HepG2 (cell line): ENCODE results near the gene NLRX1. TPM values are rescaled to one million over a fixed set of nuclear protein-coding genes. Genes with fewer than 3 reads are reported as not detected.

Source experiments
- CEBPB ChIP-seq: IDR thresholded peaks from 2 replicates; pipeline ENCODE4 v1.6.1; 2011; ENCODE audit warnings: low read depth, low read length, improper control_type of control experiment, borderline replicate concordance
- CREB1 ChIP-seq, 2 experiments: fragments of 450-650 bp in 1 of 2; IDR thresholded peaks; 2 replicates each; pipeline ENCODE4 v1.6.1; 2016 to 2017; ENCODE audit warnings: control low read depth in 1 of 2, mild to moderate bottlenecking in 1 of 2, missing compliant biosample characterization in 1 of 2, missing genetic modification characterization in 1 of 2
- ELF3 ChIP-seq: IDR thresholded peaks from 2 replicates; pipeline ENCODE4 v1.6.1; 2016; ENCODE audit warnings: missing genetic modification reagents, missing compliant biosample characterization
- FIP1L1 ChIP-seq: fragments of 200-400 bp; formaldehyde crosslinking; IDR thresholded peaks from 2 replicates; pipeline ENCODE4 v1.6.1; 2018; ENCODE audit warnings: low read depth, mild to moderate bottlenecking, low read length, moderate library complexity, borderline replicate concordance; ENCODE audit not compliant: insufficient read depth
- GATAD2A ChIP-seq: IDR thresholded peaks from 2 replicates; pipeline ENCODE4 v1.6.1; 2016
- GFI1 ChIP-seq: sonication (generic); formaldehyde crosslinking; IDR thresholded peaks from 2 replicates; pipeline ENCODE4 v1.5.0; 2020; ENCODE audit warnings: missing genetic modification reagents, mild to moderate bottlenecking, borderline replicate concordance
- HOMEZ ChIP-seq: IDR thresholded peaks from 2 replicates; pipeline ENCODE4 v1.6.1; 2016; ENCODE audit warnings: low read depth
- KLF16 ChIP-seq, 2 experiments: sonication (generic) in 1 of 2; formaldehyde crosslinking in 1 of 2; IDR thresholded peaks; 2 replicates each; pipeline versions ENCODE4 v1.6.1 to v1.8.0; 2016 to 2023; ENCODE audit warnings: missing genetic modification reagents in 2 of 2, missing compliant biosample characterization in 1 of 2
- MAF1 ChIP-seq: sonication (generic); formaldehyde crosslinking; IDR thresholded peaks from 2 replicates; pipeline ENCODE4 v1.5.0; 2020; ENCODE audit warnings: missing genetic modification reagents, borderline replicate concordance
- MEIS2 ChIP-seq: sonication (generic); formaldehyde crosslinking; IDR thresholded peaks from 2 replicates; pipeline ENCODE4 v1.9.0; 2021; ENCODE audit warnings: mild to moderate bottlenecking, missing genetic modification reagents
- NAIF1 ChIP-seq: sonication (generic); formaldehyde crosslinking; IDR thresholded peaks from 2 replicates; pipeline ENCODE4 v1.5.0; 2020; ENCODE audit warnings: mild to moderate bottlenecking, missing genetic modification reagents, borderline replicate concordance
- PREB ChIP-seq: sonication (generic); formaldehyde crosslinking; IDR thresholded peaks from 2 replicates; pipeline ENCODE4 v1.4.0; 2020; ENCODE audit warnings: missing genetic modification reagents
- RCOR2 ChIP-seq: IDR thresholded peaks from 2 replicates; pipeline ENCODE4 v1.6.1; 2016; ENCODE audit warnings: missing biosample characterization, missing genetic modification reagents
- SMAD9 ChIP-seq: sonication (generic); formaldehyde crosslinking; IDR thresholded peaks from 2 replicates; pipeline ENCODE4 v1.5.1; 2020; ENCODE audit warnings: mild to moderate bottlenecking, missing genetic modification reagents
- SOX13 ChIP-seq, 3 experiments: fragments of 450-650 bp in 1 of 3; sonication (generic) in 1 of 3; formaldehyde crosslinking in 1 of 3; IDR thresholded peaks in 2 of 3; conservative IDR thresholded peaks in 1 of 3; 2 replicates each; pipeline versions ENCODE4 v1.5.0 to v1.6.1; 2016 to 2020; ENCODE audit warnings: antibody characterized with exemption in 1 of 3, mild to moderate bottlenecking in 1 of 3, missing compliant biosample characterization in 1 of 3, missing genetic modification reagents in 1 of 3, moderate library complexity in 1 of 3
- THAP11 ChIP-seq: IDR thresholded peaks from 2 replicates; pipeline ENCODE4 v1.6.1; 2016; ENCODE audit warnings: missing biosample characterization, missing genetic modification reagents
- TOE1 ChIP-seq: sonication (generic); formaldehyde crosslinking; IDR thresholded peaks from 2 replicates; pipeline ENCODE4 v1.4.0; 2020; ENCODE audit warnings: mild to moderate bottlenecking, missing genetic modification reagents
- U2AF1 ChIP-seq: fragments of 200-400 bp; formaldehyde crosslinking; optimal IDR thresholded peaks from 2 replicates; pipeline ENCODE3; 2017; ENCODE audit warnings: mild to moderate bottlenecking, low read depth, low read length
- ZBTB10 ChIP-seq: sonication (generic); formaldehyde crosslinking; IDR thresholded peaks from 2 replicates; pipeline ENCODE4 v1.4.0; 2020; ENCODE audit warnings: missing genetic modification reagents, borderline replicate concordance
- ZNF337 ChIP-seq: sonication (generic); formaldehyde crosslinking; IDR thresholded peaks from 2 replicates; pipeline ENCODE4 v1.5.1; 2020; ENCODE audit warnings: missing genetic modification reagents, low read depth, mild to moderate bottlenecking, borderline replicate concordance
- ZNF776 ChIP-seq: sonication (generic); formaldehyde crosslinking; IDR thresholded peaks from 2 replicates; pipeline ENCODE4 v1.4.0; 2020; ENCODE audit warnings: mild to moderate bottlenecking, missing genetic modification reagents
- polyA plus RNA-seq, 8 experiments: library from polyadenylated mRNA; depleted of rRNA in 3 of 8; stranded (reverse) in 7 of 8; unstranded in 1 of 8; fragments of >200 nt; fragmentation: Illumina TruSeq in 4 of 8; extraction: Trizol in 4 of 8; gene quantifications; 2 replicates each; pipeline versions ENCODE4 v1.2.1 to v1.2.3, GENCODE V29; 2011 to 2016; ENCODE audit warnings: low read depth in 4 of 8, missing spikeins in 1 of 8, mixed read lengths in 1 of 8; ENCODE audit not compliant: insufficient read depth in 1 of 8
- total RNA-seq, 5 experiments: library from RNA; depleted of rRNA; stranded (reverse); fragments of >200 nt; fragmentation: Illumina TruSeq; extraction: Trizol; gene quantifications; 2 replicates each; pipeline ENCODE4 v1.2.3, GENCODE V29; 2016; ENCODE audit warnings: low read depth in 1 of 5

Gene NLRX1
- total and polyA plus RNA-seq, 2 of the 13 experiments (the other 11 are each of a cell fraction or from before 2014, with no cell fraction given), result 8.7 to 11.0 TPM

GRCh38 chr11:119121008-119121810, 47.3 kb upstream of the NLRX1 start, which contains the start of gene HINFP (continued):
- peak; percentile 62 for TF ChIP-seq CREB1 (IDR thresholded peaks at IDR 0.05)
- TF ChIP-seq CREB1 (CRISPR knock-in tag; IDR thresholded peaks at IDR 0.05), result peak; percentile 63; the same call in 1 of the 2 replicates
- no peak for TF ChIP-seq ZBTB10 (CRISPR knock-in tag)
- no peak for TF ChIP-seq SMAD9
- TF ChIP-seq GATAD2A, result no peak
- peak; percentile 50; the same call in 1 of the 2 replicates for TF ChIP-seq MEIS2
- TF ChIP-seq ZNF337, result peak; percentile 34; the same call in 1 of the 2 replicates
- peak; percentile 65; the same call in 1 of the 2 replicates for TF ChIP-seq NAIF1 (CRISPR knock-in tag)
- no peak for TF ChIP-seq FIP1L1
- TF ChIP-seq PREB, result no peak
- TF ChIP-seq HOMEZ (CRISPR knock-in tag), result peak; percentile 22; the same call in 1 of the 2 replicates
- TF ChIP-seq ELF3 (CRISPR knock-in tag), result 0 out of 2 replicates have a peak, but pooled peaks have one; percentile 14
- no peak for TF ChIP-seq GFI1
- no peak for TF ChIP-seq CEBPB
- TF ChIP-seq SOX13 (IDR thresholded peaks at IDR 0.05), result no peak
- no peak for TF ChIP-seq SOX13 (CRISPR knock-in tag; conservative IDR thresholded peaks at IDR 0.05 in 1 of 2, IDR thresholded peaks at IDR 0.05 in 1 of 2)
- no peak for TF ChIP-seq RCOR2 (CRISPR knock-in tag)
- peak; percentile 83 for TF ChIP-seq THAP11 (CRISPR knock-in tag)
- TF ChIP-seq U2AF1, result no peak
- TF ChIP-seq ZNF776, result no peak; the same call in 1 of the 2 replicates
- peak in 1 of 2 experiments; percentile 42; a peak in 1 of 4 replicates for TF ChIP-seq KLF16 (CRISPR knock-in tag; IDR thresholded peaks at IDR 0.05)
- no peak for TF ChIP-seq MAF1 (CRISPR knock-in tag)
- no peak for TF ChIP-seq TOE1 (CRISPR knock-in tag)
